ENCODE data around the gene USP5. TPM values are rescaled to one million over a fixed set of nuclear protein-coding genes. Genes with fewer than 3 reads are reported as not detected.

USP5 gene
- total and polyA plus RNA-seq, 2 of the 8 experiments (the other 6 are each of a cell fraction or from before 2014, with no cell fraction given): 66.5 to 148 TPM

DNA sequence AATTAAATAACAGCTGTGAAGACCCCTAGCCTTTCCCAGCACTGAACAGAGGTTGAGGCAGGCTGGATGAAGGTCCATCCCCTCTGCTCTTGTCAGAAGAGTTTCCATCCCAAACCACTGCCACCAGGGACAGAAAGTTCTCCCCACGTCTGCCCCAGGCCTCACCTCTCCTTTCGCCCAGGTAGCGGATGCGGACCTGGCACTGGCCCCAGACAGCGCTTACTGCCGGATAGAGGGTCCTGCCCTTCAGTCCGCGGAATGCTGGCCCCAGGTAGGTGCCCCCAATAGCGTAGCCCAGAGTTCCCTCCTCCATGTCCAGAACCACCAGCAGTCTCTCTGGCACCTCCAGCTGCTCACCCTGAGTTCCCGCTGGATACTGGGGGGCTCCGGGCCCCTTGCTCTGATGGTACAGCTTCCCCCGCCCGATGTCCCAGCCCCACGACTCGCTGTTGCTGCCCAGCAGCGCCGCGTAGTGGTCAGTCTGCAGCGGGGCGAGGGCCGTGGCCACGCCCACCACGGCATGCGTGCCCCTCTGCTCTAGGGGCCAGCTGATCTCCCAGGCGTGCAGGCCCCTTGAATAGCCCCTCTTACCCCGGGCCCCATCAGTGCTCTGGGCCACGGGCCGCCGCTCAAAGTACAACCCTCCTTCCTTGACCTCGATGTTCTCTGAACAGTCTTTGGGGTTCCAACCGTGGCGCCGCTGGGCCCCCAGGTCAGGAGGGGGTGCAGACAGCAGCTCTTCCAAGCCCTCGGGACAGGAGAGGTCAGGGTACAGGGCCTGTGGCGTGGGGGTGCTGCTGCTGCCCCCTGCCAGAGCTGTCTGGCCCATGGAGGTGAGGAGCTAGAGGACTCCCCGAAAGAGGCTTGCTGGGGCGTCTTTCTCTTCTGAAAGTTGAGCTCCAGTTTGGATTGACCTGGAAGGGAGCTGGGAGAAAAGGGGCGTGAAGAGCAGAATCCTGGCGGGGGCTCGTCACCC lies 20.4 kb downstream of the USP5 start (continued):
- TF ChIP-seq, protein P1, sequence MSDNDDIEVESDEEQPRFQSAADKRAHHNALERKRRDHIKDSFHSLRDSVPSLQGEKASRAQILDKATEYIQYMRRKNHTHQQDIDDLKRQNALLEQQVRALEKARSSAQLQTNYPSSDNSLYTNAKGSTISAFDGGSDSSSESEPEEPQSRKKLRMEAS (IDR thresholded peaks at IDR 0.05): peak; percentile 90
- TF ChIP-seq, protein P2, sequence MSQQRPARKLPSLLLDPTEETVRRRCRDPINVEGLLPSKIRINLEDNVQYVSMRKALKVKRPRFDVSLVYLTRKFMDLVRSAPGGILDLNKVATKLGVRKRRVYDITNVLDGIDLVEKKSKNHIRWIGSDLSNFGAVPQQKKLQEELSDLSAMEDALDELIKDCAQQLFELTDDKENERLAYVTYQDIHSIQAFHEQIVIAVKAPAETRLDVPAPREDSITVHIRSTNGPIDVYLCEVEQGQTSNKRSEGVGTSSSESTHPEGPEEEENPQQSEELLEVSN (IDR thresholded peaks at IDR 0.05): no peak
- TF ChIP-seq SP2 (IDR thresholded peaks at IDR 0.05; ENCODE audit: low read length): no peak
- TF ChIP-seq SUZ12 (IDR thresholded peaks at IDR 0.05; ENCODE audit: low read length): no peak
- no peak for TF ChIP-seq JUND (IDR thresholded peaks at IDR 0.05; ENCODE audit: low read length)
- TF ChIP-seq MAFK (IDR thresholded peaks at IDR 0.05; ENCODE audit: low read depth, low read length): no peak
- TF ChIP-seq HDAC6 (IDR thresholded peaks at IDR 0.05; ENCODE audit: low read depth, low read length): no peak
- no peak for TF ChIP-seq CEBPB (IDR thresholded peaks at IDR 0.05; ENCODE audit: low read depth, low read length)
- TF ChIP-seq SIRT6 (IDR thresholded peaks at IDR 0.05; ENCODE audit: low read length): no peak
- no peak for TF ChIP-seq ASH2L (IDR thresholded peaks at IDR 0.05; ENCODE audit: low read length)
- no peak for TF ChIP-seq FOSL1 (IDR thresholded peaks at IDR 0.05; ENCODE audit: insufficient read depth, low read depth, low read length)
- no peak for TF ChIP-seq CBX8 (IDR thresholded peaks at IDR 0.05; ENCODE audit: borderline replicate concordance, low read depth, low read length)
- no peak for TF ChIP-seq SAP30 (IDR thresholded peaks at IDR 0.05; ENCODE audit: insufficient read depth, insufficient replicate concordance, low read length)
- TF ChIP-seq POLR2AphosphoS5 (IDR thresholded peaks at IDR 0.05; ENCODE audit: low read depth, low read length): peak; percentile 76; the same call in 1 of the 2 replicates
- TF ChIP-seq CTBP2 (IDR thresholded peaks at IDR 0.05; ENCODE audit: borderline replicate concordance, insufficient read depth, insufficient read length, low read length): peak; percentile 69
- no peak for TF ChIP-seq KDM4A (IDR thresholded peaks at IDR 0.05; ENCODE audit: low read depth, low read length, severe bottlenecking)
- TF ChIP-seq SRF (IDR thresholded peaks at IDR 0.05; ENCODE audit: low read depth, low read length): no peak
- TF ChIP-seq KDM5A (IDR thresholded peaks at IDR 0.05; ENCODE audit: low read length): no peak
- no peak for TF ChIP-seq ZNF274 (IDR thresholded peaks at IDR 0.05; ENCODE audit: borderline replicate concordance, extremely low read depth, low read length)
- TF ChIP-seq USF2 (IDR thresholded peaks at IDR 0.05; ENCODE audit: low read length): no peak
- no peak for TF ChIP-seq EGR1 (IDR thresholded peaks at IDR 0.05; ENCODE audit: borderline replicate concordance, low read depth, low read length)

Data from H1 (cell line).